ENCODE data around the gene PALM. TPM values are rescaled to one million over a fixed set of nuclear protein-coding genes. Genes with fewer than 3 reads are reported as not detected.

PALM gene
- total RNA-seq, 4 donors from 2014 or later, result 42.8 to 119 (median 70.8) TPM

DNA sequence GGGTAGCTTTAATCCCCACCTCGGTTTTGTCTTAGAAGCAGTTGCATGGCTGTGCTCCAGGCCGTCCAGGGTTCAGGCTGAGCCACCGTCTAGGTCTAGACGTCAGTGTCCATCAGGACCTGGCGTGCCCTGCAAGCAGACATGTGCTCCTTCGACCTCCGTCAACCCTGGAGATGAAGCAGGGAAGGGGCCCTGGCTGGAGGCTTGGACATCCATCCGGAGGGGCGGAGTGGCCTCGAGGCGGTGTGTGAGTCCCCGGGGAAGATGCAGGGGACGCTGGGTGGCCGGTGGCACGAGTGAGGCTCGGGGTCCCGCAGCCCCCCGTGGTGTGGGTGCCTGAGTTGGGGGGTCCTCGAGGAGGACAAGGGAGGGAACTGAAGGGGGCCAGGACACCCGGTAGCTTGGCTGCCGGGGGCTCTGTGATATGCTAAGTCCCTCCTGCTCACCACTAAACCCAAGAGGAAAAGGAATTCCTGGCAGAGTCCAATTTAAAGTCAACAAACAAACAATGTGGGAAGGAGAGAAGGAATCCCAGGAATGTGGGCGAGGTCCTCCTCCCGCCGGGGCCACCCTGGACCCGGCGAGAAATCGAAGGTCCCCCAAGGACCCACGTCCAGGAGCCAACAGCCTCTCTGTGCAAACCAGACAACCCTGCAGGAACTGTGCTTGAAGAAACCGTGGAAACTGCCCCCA is 73.6 kb downstream of the PALM start:
- Histone ChIP-seq H3K4me1 (peaks cover 7 to 34% (median 13%) of the 10 kb centered on the region in 4 donors), H3K9me3 (no peaks in the 10 kb centered on the region), H3K36me3 (no peaks in the 10 kb centered on the region), H3K27ac (replicated peaks in 1 of 4) (peak overlapping the region in 3 of 4 donors; percentile 37 to 61 (median 60)), H3K4me3 (peak overlapping the region; percentile 12 to 34 (median 18)), H3K27me3 (peaks cover 0 to 21% (median 0%) of the 10 kb centered on the region in 4 donors)
- no peak for DNase-seq (ENCODE audit: extremely low spot score)
- no peak for TF ChIP-seq POLR2AphosphoS5 (IDR thresholded peaks at IDR 0.05)
- TF ChIP-seq, protein P1, sequence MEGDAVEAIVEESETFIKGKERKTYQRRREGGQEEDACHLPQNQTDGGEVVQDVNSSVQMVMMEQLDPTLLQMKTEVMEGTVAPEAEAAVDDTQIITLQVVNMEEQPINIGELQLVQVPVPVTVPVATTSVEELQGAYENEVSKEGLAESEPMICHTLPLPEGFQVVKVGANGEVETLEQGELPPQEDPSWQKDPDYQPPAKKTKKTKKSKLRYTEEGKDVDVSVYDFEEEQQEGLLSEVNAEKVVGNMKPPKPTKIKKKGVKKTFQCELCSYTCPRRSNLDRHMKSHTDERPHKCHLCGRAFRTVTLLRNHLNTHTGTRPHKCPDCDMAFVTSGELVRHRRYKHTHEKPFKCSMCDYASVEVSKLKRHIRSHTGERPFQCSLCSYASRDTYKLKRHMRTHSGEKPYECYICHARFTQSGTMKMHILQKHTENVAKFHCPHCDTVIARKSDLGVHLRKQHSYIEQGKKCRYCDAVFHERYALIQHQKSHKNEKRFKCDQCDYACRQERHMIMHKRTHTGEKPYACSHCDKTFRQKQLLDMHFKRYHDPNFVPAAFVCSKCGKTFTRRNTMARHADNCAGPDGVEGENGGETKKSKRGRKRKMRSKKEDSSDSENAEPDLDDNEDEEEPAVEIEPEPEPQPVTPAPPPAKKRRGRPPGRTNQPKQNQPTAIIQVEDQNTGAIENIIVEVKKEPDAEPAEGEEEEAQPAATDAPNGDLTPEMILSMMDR (IDR thresholded peaks at IDR 0.05), result no peak
- no peak for TF ChIP-seq POLR2A (IDR thresholded peaks at IDR 0.05; ENCODE audit: low read depth)
- no peak for TF ChIP-seq EP300 (IDR thresholded peaks at IDR 0.05)
- intact Hi-C loops (cut with DNase I), result no loop called here
- 48% methylated on average over 14 of the region's 29 CpGs for WGBS

DNA sequence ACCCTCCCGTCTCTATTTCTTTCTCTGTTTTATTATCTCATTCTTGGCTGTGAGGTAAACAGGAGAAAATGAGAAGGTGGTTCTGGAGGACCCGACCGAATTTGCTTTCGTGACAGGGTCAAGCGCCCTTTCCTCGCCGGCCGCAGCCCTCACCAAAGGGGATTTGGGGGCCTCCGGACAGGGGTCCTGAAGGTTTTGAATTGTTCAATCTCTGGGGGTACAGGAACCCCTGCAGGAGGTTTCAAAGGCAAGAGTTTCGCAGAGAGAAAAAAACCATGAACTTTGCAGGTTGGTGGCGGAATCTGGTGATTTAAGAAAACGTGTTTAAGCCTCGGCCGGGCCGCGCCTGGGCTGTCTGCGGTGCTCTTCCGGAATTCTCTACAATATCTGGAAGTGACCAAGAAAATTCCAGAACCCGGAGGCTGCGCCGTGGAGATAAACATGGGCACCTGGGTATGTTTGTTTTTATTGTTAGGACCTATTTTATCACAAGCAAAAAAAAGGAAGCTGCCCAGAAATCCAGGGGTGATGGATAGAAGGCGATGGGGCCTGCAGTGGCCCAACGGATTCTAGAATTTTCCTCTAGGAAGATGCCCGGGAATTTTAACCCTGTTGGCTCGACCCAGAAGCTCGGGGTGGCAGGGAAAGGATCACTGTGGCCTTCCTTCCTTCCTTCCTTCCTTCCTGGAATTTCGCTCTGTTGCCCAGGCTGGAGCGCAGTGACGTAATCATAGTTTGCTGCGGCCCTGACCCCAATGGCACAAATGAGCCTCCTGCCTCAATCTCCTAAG is 74.3 kb downstream of the PALM start:
- H3K27ac ChIP-seq (replicated peaks in 1 of 4), result peak overlapping the region; percentile 6 to 61 (median 51)

DNA sequence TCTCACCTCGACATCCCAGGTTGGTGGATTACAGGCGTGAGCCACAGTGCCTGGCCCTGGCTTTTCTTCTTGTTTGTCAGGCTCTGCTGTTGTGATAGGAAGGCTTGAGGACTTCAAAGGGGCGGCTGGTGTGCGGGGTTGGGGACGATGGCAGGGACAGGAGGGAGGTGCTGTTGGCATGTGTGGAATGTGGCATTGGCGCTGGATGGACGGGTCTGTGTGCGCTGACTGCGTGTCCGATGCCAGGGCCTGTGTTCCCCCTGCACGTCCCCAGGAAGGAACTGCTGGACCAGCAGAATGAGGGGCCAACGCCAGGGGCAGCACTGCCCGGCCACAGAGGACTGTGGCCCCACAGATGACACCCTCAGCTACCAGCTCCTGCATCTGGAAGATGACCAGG is 75.8 kb downstream of the PALM start:
- no peaks in the 10 kb centered on the region for H3K9me3 ChIP-seq
- H3K27me3 ChIP-seq, result peaks cover 0 to 17% (median 0%) of the 10 kb centered on the region in 4 donors
- H3K27ac ChIP-seq (replicated peaks in 1 of 4), result peak overlapping the region in 1 of 4 donors; percentile 42
- DNase-seq (ENCODE audit: extremely low spot score), result no peak
- no peaks in the 10 kb centered on the region for H3K36me3 ChIP-seq
- H3K4me3 ChIP-seq, result no peak overlapping the region
- TF ChIP-seq POLR2AphosphoS5 (IDR thresholded peaks at IDR 0.05), result no peak
- H3K4me1 ChIP-seq, result peaks cover 17 to 39% (median 26%) of the 10 kb centered on the region in 4 donors
- intact Hi-C loops (cut with DNase I), result no loop called here
- WGBS, result 84% methylated on average over 10 of the region's 13 CpGs

More for the DNA sequence above, 74.3 kb downstream of the PALM start:
- 73% methylated on average over 30 of the region's 30 CpGs for WGBS
- H3K36me3 ChIP-seq, result no peaks in the 10 kb centered on the region
- peaks cover 0 to 21% (median 0%) of the 10 kb centered on the region in 4 donors for H3K27me3 ChIP-seq
- DNase-seq (ENCODE audit: extremely low spot score), result no peak
- H3K4me1 ChIP-seq, result peaks cover 7 to 34% (median 16%) of the 10 kb centered on the region in 4 donors
- intact Hi-C loops (cut with DNase I), result no loop called here
- no peaks in the 10 kb centered on the region for H3K9me3 ChIP-seq
- TF ChIP-seq POLR2A (IDR thresholded peaks at IDR 0.05; ENCODE audit: low read depth), result no peak
- TF ChIP-seq EP300 (IDR thresholded peaks at IDR 0.05), result no peak
- TF ChIP-seq POLR2AphosphoS5 (IDR thresholded peaks at IDR 0.05), result no peak
- TF ChIP-seq, protein P1 (IDR thresholded peaks at IDR 0.05), result no peak
- H3K4me3 ChIP-seq, result peak overlapping the region in 2 of 4 donors; percentile 17 to 18

- H3K4me1 ChIP-seq, result peaks cover 16 to 50% (median 38%) of the 10 kb centered on the region in 4 donors
- WGBS, result 94% methylated on average over 14 of the region's 16 CpGs
- no peaks in the 10 kb centered on the region for H3K36me3 ChIP-seq
- H3K4me3 ChIP-seq, result no peak overlapping the region
- no peaks in the 10 kb centered on the region for H3K9me3 ChIP-seq
- H3K27ac ChIP-seq (replicated peaks in 1 of 4), result peak overlapping the region in 2 of 4 donors; percentile 2 to 4
- no peaks in the 10 kb centered on the region for H3K27me3 ChIP-seq
- TF ChIP-seq EP300 (IDR thresholded peaks at IDR 0.05), result no peak
- TF ChIP-seq POLR2AphosphoS5 (IDR thresholded peaks at IDR 0.05), result no peak
- TF ChIP-seq, protein P1 (IDR thresholded peaks at IDR 0.05), result no peak
- TF ChIP-seq POLR2A (IDR thresholded peaks at IDR 0.05; ENCODE audit: low read depth), result no peak
- no peak for DNase-seq (ENCODE audit: extremely low spot score)
- intact Hi-C loops (cut with DNase I), result no loop called here
These were observed 78.8 kb downstream of the PALM start for GRCh38 chr19:787536-787935.

- Histone ChIP-seq H3K4me3 (no peak overlapping the region), H3K36me3 (no peaks in the 10 kb centered on the region), H3K27ac (replicated peaks in 1 of 4) (peak overlapping the region; percentile 1 to 63 (median 46)), H3K27me3 (no peaks in the 10 kb centered on the region), H3K9me3 (no peaks in the 10 kb centered on the region), H3K4me1 (peaks cover 15 to 51% (median 36%) of the 10 kb centered on the region in 4 donors)
- no peak for DNase-seq (ENCODE audit: extremely low spot score)
- intact Hi-C loops (cut with DNase I), result no loop called here
- TF ChIP-seq, protein P1 (IDR thresholded peaks at IDR 0.05), result no peak
- no peak for TF ChIP-seq POLR2AphosphoS5 (IDR thresholded peaks at IDR 0.05)
- no peak for TF ChIP-seq EP300 (IDR thresholded peaks at IDR 0.05)
- TF ChIP-seq POLR2A (IDR thresholded peaks at IDR 0.05; ENCODE audit: low read depth), result no peak
- 51% methylated on average over 6 of the region's 11 CpGs for WGBS
These were observed 79.9 kb downstream of the PALM start for GRCh38 chr19:788686-788982.
